Kasumi-1 (cell line): ENCODE results near the gene TAB2.

Source experiments
- DNase-seq, 2 experiments: peaks; one replicate each; lab custom pipeline; 2025; lab: John Stamatoyannopoulos, UW

The TAB2 gene, protein sequence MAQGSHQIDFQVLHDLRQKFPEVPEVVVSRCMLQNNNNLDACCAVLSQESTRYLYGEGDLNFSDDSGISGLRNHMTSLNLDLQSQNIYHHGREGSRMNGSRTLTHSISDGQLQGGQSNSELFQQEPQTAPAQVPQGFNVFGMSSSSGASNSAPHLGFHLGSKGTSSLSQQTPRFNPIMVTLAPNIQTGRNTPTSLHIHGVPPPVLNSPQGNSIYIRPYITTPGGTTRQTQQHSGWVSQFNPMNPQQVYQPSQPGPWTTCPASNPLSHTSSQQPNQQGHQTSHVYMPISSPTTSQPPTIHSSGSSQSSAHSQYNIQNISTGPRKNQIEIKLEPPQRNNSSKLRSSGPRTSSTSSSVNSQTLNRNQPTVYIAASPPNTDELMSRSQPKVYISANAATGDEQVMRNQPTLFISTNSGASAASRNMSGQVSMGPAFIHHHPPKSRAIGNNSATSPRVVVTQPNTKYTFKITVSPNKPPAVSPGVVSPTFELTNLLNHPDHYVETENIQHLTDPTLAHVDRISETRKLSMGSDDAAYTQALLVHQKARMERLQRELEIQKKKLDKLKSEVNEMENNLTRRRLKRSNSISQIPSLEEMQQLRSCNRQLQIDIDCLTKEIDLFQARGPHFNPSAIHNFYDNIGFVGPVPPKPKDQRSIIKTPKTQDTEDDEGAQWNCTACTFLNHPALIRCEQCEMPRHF

DNA sequence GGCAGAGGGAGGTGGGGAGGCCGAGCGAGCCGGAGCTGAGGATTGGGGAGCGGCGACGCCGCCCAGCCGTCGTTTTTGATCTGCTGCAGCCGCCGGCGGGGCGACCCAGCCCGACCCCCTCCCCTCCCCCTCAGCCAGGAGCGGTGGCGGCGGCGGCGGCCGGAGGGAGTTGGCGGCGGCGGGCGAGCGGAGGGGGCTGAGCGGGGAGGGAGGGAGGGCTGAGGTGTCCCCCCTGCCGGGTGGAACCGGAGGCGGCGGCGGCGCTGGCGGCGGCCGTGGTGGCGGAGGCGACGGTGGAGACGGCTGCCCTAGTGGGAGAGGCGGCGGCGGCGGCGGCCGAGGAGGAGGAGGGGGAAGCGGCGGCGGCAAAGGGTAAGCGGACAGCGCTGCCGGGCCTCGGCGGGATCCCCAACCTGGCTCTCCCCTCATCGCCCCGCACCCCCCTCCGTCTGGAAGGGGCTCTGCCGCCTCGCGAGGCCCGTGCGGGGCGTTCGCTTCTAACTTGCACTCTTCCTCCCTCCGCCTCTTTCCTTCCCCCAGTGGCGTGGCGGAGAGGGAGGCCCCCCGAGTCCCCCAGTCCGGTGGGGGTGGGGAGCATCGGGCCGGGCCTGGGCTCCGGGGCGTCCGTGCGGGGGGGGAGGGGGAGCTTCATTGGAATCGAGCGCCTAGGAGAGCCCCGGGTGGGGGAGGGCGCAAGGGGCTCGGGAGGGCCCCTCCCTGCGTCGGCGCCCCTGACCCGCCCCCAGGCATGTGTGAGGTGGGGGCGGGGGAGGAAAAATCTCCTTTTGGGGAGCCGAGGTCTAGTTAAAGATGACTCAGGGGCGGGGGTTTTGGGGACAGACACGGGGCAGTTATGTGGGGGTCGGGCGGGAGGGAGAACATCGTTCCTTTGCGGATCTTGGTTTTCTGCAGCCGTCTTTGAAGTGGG is at the start of gene TAB2:
TAB2 (plus strand) TSS at position 69 of the 928 bp plus-strand sequence. CDS start 52,286 bp downstream, outside the sequence.
- DNase-seq: peak; percentile 26 to 32

DNA sequence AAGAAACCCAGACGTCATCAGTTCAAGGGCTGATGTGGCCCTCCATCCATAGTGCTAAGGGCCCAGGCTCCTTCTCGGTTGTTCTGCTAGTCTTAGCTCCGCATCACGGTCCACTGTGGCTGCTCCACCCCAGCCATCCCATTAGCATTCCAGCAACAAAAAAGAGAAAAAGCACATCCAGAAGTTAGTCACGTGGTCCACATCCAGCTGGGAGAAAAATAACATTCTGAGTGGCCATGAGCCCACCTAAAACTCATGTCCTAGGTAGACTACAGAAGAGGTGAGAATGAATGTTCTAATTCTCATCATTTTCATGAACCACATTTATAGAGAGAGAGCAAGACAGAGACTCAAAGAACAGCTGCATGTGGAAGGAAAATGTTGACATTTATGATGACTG is 49.4 kb upstream of the TAB2 start:
- no peak for DNase-seq

DNA sequence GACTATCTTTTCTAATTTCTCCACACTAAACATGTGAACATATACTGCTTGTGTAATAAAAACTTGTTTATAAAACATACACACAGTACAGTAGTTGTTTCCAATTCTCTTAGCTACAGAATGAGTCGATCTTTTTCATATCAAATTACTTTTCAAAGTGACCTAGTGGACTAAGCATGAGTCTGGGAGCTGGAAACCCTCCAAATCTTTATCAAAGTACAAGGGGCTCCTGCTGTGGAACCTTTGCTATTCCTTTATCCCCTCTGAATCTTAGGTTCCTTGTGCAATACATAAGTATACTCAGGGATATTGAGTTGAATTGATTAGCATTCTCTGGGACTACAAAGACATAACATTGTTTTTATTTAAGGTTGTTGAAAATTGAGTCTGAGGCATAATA is 48.7 kb upstream of the TAB2 start:
- DNase-seq: no peak

DNA sequence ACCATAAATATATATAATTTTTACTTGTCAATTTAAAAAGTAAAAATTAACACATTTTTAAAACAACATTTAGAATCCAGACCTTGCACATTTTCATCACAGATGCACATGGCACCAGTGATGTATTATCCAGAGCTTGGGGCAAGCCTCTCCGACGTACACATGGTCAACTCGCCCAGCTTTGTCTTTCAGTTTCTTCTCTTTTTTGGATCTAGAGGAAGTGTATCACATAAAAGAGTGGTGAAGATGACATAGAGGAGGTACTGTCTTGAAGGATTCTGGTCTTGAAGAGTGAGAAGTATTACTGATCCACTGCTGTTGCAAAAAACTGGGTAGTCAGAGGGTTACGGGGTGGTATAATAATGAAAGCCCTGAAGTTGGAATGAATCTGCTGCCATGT is 46.9 kb upstream of the TAB2 start:
- no peak for DNase-seq

DNA sequence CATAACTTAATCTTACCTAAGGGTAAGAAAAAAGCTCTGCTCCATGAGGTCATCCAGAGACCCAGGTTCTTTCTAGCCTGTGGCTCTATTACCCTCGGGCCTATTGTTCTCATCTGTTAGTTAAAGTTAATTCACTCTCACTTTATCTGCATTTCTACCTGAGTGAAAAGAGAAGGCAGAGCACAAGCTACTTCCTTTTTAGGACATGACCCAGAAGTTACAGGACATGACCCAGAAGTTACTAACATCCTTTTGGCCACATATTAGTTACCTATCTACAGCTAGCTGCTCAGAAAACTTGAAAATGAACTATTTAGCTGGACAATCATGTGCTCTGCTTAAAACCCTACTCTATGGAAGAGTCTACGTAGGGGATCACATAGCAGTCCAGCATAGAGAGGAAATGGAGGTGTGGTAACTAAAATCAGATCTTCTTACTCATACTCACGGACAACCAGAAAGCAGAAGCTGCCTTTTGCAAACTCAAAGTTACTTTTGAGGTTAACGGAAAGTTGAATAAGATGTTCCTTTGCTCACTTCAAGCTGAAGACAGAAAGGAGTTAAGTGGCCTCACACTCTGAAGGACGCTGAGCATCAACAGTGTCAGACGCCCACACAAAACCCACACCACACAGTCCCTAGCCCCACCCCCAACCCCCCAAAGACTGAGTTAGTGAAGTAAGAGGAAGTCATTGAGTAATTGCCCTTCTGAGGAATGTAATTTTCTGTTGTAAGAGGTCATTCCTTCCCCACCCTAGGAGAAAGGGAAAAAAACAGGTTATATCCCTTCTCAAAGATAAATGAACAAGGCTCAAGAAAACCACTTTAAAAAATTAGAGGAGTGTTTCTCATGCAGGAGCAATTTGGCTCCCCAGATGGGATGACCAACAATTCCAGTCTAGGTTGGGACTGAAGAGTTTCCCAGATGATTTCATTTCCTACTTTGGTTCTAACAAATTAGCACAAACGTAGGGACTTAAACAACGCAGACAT is 45.9 kb upstream of the TAB2 start:
- peak; percentile 52 to 59 for DNase-seq

DNA sequence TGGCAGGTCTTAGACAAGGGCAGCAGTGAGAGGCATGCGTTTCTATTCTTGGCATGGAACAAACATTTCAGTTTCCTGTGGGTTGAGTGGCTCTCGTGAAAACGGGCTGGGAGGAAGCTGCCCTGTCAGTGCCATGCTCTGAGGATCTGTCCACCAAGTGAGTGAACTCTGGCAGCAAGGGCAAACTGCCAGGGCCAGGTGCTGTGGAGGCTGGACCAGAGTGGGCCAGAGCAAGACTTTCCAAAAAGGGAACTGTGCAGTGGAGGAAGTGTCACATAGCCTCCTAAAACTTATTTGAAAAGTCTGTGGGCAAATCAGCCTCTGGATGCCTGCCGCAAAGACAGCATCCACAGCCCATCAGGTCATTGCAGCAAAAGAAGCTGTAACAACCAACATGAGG is 44.2 kb upstream of the TAB2 start:
- peak; percentile 38 to 60 for DNase-seq

DNA sequence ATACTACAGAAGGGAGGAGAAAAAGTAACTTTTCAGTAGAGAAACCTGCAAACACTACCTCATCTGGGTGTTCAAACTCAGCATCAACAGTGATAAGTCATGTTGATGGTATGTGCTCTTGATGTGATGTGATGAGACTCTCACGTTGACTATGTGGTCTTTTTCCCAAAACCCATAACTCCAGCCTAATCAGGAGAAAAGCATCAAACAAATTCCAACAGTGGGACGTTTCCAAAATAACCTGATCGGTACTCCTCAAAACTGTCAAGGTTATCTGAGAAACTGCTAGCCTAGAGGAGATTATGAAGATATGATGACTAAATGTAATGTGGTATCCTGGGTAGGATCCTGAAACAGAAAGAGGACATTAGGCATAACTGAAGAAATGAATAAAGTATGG is 41.9 kb upstream of the TAB2 start:
- DNase-seq: no peak

DNA sequence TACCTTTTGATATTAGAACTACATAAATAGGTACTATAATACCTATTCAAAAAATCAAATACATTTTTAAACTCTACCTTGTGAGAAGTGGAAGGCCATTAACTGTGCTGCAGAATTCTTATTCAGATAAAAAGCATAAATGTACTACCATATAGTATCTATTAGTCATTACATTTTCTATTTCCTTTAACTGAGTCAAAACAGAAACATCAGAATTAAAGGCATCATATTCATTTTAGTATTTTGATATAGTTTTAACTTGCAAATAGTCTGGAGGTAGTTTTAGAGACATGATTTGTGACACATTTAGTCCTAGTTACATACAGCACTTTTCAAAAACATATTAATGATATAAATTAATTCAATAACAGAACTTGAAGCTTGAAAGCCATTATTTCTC is 39.9 kb upstream of the TAB2 start:
- DNase-seq: no peak

DNA sequence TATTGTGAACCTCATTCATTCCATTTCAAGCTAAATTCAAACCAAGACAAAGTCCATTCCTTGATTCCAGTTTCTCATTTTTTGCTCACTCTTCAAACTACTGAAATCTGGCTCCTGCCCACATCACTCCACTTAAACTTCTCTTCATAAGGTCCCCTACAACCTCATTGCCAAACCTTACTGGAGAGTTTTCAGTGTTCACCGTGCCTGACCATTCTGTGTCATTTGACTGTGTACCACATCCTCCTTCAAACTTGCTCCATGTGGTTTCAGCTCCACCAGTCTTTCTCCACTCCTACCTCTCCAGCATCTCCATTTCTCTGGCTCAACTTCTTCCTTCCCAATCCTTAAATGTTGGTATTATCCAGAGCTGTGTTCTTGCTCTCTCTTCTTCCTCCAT is 38.5 kb upstream of the TAB2 start:
- DNase-seq: no peak

DNA sequence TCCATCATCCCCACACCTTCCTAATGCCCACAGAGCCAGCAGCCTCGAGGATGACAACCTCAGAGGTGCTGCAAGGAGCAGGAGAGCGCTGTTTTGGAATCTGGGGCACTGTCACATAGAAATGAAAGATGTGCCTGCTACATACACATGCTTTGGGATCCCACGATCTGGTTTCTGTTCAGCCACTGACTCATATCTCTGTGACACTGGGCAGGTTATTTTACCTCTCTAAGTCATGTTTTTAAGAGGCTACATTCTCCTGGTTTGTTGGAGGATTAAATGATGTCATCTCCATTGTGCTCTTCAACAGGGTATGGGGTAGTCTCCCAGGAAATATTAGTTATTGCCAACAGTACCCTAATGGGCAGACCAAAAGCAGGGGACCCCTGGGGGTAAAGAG is 32.6 kb upstream of the TAB2 start:
- DNase-seq: no peak

DNA sequence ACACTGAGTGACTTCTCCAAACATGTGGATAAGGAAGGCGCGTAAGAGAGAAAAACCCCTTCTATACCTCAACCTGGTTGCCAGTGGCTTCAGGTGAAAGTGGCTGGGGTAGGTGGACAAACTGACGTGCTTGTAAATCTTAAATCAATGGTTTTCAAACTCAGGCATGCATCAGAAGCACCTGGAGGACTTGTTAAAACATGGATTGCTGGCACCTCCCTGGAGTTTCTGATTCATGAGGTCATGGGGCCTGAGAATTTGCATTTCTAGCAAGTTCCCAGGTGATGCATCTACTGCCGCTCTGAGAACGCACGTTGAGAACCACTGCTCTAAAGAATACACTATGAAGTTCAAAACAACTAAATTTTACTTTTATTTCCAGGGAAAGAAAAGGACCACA is 31.9 kb upstream of the TAB2 start:
- no peak for DNase-seq

DNA sequence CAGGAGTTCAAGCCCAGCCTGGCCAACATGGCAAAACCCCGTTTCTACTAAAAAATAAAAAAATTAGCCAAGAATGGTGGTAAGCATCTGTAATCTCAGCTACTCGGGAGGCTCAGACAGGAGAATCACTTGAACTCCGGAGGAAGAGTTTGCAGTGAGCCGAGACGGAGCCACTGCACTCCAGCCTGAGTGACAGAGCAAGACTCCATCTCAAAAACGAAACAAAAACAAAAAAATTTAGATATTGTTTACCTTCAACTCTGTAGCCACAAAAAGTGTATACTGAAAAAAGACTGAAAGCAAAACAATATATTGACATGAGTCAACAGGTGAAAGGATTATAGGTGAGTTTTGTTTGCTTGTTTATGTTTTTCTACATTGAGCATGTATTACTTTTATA is 30.6 kb upstream of the TAB2 start:
- no peak for DNase-seq

DNA sequence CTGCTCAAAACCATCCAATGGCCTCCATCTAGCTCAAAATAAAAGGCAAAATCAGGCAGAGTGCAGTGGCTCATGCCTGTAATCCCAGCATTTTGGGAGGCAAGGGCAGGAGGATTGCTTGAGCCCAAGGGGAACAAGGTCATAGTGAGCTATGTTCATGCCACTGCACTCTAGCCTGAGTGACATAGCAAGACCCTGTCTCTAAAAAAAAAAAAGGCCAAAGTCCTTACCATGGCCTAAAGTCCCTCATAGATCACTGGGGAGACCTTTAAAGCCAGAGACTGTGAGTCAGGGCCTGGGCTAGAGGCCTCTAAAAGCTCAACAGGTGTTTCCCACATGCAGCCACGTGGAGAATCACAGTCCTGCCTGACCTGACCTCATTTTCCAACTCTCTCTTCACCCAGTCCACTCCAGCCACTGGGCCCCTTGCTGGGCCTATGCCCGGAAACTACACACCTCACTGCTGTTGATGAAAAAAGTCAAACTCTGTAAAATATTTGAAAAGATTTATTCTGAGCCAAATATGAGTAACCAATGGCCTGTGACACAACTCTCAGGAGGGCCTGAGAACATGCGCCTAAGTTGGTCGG is 28.2 kb upstream of the TAB2 start:
- no peak for DNase-seq

DNA sequence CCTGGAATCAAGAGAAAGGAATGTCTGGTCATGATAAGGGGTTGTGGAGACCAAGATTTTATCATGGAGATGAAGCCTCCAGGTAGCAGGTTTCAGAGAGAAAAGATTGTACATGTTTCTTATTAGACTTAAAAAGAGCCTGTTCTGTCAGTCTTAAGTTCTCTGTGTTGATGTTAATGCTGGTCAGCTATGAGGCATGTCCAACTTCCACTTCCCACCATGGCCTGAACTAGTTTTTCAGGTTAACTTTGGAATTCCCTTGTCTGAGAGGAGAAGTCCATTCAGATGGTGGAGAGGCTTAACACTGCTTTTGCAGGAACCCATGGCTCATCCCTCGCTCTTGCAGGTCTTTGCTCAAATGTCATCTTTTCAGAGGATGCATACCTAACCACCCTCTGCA is 27.5 kb upstream of the TAB2 start:
- DNase-seq: no peak

DNA sequence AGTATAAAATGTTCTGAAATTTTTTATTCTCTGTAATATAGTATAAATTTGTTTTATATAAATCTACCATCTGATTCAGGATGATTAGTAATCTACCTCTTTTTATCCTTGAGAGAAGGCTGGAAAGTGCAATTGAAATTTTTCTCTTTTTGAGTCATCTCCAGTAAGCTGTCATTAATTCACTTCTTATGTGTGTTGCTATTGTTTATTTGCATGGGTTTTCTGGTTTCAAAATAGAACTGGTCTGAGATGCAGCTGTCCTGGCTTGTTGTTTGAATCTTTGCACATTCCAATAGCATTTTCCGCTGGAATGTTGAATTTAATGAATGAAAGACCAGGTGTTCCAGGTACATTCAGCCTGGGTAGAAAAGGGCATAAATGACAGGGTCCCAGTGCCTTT is 24.3 kb upstream of the TAB2 start:
- DNase-seq: no peak

DNA sequence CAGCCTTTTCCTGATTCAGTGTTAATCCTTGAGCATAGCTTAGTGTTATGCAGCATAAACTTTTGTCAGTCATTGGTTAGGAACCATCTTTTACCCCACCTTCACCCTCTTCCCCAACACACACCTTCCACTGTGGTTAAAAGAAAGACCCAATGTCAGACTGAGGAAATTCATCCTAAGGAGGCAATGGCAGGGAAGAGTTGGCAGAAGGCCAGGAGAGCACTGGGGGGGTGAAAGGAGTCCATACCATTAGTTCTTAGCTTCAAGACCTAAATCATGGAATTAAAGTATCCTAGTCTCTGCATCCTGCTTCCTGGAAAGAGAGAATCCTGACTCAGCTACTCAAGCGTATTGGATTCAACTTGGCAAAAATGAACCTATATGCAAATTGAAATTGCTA is 16.9 kb upstream of the TAB2 start:
- no peak for DNase-seq

DNA sequence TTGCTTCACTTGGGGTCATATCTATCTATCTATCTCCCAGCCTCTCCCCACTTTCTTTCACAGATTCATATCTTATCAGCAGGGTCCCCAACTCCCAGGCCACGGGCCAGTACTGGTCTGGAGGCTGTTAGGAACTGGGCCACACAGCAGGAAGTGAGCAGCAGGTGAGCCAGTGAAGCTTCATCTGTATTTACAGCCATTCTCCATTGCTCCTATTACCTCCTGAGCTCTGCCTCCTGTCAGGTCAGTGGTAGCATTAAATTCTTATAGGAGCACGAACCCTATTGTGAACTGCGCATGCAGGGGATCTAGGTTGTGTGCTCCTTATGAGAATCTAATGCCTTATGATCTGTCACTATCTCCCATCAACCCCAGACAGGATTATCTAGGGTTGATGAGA is 14.8 kb upstream of the TAB2 start:
- DNase-seq: no peak

DNA sequence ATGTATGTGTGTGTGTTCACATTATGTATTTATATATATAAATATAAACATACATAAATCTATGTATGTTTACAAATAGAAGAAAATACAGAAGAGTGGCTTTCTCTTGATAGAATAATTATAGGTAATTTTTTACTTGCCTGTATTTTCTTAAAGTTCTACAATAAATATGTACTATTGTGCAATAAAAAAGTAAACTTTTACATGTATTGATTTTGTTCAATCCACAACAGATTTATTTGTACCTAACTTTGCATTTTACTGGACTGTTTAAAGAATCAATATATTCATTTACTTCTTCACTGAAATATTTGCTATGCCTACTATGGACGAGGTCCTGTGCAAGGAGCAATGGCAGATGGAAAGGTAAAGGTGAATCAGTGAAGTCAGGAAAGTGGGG is 14.0 kb upstream of the TAB2 start:
- no peak for DNase-seq

DNA sequence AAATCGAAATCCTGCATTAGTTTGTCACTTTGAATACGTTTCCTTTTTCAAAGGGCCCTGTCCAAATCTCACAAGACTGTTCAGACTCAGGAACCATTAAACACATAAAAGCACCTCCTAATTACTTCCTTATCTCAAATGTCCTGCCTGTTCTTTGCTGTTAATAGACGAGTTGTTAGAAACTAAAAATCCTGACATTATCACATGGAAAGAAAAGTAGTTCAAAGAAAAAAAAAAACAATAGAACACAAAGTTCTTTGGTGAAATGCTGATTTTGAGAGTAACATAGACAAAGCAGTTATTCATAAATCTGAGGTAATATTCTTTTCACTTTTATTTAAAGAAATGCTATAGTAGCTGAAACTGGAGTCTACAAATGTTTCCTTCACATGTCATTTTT is 12.1 kb upstream of the TAB2 start:
- DNase-seq: no peak

DNA sequence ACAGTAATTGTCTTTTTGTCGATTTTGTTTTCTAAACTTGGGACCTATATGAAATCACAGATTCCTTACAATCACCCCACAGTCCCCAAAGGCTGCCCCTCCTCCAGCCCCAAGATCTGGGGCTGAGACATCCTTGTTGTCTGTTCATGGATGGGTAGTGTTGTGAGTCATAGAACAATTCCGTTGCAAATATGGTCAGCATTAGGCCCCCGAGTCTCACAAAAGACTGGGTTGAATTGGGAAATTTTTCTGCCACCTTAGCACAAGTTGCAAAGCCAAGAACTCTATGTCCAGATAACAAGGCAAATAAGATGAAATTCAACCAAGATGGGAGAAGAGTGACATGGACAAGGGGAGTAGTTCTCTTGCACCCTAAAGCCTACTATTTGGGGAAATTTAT is 10.5 kb upstream of the TAB2 start:
- no peak for DNase-seq

DNA sequence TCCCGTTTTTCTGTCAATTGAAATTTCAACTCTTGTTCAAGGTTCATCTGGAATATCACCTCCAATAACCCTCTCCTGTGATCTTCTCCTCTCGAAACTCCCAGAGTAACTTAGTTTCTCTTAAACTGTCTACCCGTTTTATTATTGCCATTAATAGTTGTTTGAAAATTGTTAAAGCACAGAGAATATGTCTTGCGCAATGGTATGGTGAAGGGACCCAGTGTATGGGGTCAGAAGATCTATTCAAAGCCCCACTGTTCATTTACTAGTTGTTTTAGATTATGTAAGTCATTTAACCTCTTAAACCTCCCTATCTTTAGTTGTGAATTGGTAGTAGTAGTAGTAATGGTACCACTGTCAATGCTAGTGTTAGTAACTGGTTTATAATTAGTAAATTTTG is 6.2 kb upstream of the TAB2 start:
- no peak for DNase-seq
